ENCODE data around the gene KRTAP10-3.

DNA sequence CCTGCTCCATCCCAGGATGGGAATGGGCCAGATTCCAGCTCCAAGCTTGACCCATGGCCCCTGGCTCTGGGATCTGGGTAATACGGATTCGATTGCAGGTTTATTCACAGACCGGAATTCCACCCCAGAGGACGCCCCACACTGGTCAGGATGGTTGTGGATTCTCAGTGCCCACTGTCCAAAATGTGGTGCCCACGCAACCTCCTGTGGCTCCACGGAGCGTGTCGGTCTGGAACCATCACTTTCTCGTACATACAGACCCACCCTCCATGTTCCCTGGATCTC lies 50.2 kb downstream of the KRTAP10-3 start:
- TF ChIP-seq, protein P1, sequence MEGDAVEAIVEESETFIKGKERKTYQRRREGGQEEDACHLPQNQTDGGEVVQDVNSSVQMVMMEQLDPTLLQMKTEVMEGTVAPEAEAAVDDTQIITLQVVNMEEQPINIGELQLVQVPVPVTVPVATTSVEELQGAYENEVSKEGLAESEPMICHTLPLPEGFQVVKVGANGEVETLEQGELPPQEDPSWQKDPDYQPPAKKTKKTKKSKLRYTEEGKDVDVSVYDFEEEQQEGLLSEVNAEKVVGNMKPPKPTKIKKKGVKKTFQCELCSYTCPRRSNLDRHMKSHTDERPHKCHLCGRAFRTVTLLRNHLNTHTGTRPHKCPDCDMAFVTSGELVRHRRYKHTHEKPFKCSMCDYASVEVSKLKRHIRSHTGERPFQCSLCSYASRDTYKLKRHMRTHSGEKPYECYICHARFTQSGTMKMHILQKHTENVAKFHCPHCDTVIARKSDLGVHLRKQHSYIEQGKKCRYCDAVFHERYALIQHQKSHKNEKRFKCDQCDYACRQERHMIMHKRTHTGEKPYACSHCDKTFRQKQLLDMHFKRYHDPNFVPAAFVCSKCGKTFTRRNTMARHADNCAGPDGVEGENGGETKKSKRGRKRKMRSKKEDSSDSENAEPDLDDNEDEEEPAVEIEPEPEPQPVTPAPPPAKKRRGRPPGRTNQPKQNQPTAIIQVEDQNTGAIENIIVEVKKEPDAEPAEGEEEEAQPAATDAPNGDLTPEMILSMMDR (conservative IDR thresholded peaks at IDR 0.05 in 1 of 2, IDR thresholded peaks at IDR 0.05 in 1 of 2; ENCODE audit: low read depth in 1 of 2, low read length in 2 of 2): no peak
- no peak for TF ChIP-seq EZH2 (IDR thresholded peaks at IDR 0.05; ENCODE audit: low read length, missing control alignments)
